GM12873 (cell line): ENCODE measurements around the gene PTPN1.

Source experiments
- TF ChIP-seq, protein P1 (sequence below): IDR thresholded peaks from 2 replicates; pipeline ENCODE4 v1.5.1; 2012; ENCODE audit warnings: low read depth, mild to moderate bottlenecking, moderate library complexity, low read length, control low read depth; ENCODE audit not compliant: insufficient read depth; ENCODE audit errors: missing control alignments

Gene PTPN1

DNA sequence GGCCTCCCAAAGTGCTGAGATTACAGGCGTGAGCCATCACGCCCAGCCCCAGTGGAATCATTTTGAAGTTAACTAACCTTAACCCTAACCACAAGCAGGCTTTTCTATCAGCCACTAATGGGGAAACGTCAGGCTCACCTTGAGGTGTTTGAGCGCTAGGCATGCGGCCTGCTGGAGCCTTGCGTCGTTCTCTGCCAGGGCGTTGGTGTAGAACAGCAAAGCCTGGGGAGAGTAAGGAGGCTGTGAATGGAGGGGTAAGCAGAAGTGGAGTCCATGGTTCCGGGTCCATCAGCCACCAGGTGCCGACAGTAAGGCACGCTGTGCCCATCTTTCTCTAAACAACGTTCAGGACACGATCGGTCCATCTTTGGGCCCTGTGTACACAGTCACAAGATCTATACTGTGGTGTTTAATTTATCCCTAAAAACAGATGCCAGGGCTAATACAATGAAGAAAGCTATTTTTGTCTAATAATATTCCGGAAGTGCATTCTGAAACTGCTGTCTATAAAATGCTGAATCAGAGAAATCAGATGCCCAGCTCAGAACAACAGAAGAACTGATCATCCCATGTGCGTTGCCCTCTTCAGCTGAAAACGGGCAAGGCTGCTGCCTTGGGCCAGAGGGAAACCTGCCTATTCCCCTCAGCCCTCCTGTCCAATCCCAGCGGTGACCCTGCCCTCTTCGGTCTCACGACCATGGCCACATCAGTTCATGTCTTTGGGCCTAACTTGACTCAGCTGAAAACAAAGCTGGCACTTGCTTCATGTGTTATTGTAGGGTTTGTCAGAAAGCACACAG, 79.6 kb downstream of the PTPN1 start:
- TF ChIP-seq, protein P1, sequence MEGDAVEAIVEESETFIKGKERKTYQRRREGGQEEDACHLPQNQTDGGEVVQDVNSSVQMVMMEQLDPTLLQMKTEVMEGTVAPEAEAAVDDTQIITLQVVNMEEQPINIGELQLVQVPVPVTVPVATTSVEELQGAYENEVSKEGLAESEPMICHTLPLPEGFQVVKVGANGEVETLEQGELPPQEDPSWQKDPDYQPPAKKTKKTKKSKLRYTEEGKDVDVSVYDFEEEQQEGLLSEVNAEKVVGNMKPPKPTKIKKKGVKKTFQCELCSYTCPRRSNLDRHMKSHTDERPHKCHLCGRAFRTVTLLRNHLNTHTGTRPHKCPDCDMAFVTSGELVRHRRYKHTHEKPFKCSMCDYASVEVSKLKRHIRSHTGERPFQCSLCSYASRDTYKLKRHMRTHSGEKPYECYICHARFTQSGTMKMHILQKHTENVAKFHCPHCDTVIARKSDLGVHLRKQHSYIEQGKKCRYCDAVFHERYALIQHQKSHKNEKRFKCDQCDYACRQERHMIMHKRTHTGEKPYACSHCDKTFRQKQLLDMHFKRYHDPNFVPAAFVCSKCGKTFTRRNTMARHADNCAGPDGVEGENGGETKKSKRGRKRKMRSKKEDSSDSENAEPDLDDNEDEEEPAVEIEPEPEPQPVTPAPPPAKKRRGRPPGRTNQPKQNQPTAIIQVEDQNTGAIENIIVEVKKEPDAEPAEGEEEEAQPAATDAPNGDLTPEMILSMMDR: no peak

DNA sequence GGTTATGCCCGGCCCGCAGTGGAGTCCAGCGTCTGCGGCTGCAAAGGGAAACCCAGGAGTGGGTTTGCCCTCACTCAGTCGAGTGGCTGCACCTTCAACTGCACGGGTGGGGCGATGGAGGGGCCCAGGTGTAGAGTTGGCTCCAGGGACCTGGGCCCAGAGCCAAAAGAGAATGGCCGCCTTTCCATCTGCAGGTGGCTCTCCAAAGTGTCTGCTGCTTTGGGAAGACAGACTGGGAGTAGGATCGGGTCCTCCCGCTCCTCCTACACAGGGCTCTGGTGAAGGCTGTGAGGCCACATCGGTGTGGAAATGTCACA, 80.1 kb downstream of the PTPN1 start:
- TF ChIP-seq, protein P1: no peak

DNA sequence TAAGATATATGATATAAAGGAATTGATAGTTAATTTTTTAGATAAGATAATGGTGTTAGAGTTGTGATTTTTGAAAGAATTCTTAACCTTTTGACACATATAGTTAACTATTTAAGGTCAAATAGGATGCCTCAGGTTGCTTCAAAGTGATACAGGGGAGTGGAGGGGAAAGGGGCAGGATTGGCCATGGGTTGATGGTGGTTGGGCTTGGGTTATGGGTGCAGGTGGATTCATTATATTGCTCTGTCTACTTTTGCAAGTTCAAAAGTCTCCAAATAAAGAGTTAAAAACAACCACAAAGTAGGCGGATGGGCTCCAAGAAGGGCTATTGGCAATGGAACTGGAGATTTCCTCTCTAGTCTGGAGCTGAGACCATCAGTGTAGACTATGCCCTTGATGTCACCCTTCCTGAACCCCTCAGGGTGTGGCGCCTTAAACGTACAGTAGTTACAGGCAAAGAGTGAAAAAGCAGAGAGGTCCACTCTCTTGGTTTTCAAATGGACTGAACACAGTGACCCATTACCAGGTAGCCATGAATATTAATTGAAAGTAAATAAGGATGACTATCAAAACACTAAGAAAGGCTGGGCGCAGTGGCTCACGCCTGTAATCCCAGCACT, 81.2 kb downstream of the PTPN1 start:
- TF ChIP-seq, protein P1: no peak

DNA sequence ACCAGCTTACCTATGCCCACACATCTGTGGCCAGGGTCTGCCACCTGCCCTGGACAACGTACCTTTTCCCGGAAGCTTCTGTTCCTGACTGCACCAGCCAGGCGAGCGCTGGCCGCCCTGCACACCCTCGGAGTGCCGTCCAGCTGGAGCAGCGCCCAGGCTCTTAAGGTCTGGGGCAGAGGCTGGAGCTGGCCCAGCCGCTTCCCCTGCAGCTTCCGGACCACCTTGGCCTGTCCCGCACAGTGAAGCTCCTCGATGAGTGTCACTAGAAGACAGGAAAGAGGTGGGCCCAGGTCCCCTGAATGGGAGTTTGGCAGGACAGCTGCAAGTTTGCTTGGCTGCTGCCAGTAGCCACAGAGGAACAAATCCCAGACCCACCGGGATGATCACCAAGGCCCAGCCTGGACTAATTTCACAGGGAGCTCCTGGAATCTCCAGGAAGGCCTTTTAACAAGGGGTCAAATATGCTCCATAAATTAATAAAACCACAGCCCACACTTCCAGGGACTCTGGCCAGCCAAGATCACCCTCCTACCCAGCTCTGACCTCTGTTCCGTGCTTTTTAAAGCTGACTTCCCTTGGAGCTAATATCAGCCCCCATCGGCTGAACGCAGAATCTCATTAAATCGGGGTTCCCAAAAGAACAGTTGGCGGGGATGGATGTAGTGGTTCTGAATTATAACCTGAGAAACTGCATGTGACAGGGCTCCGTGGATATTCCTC, 82.3 kb downstream of the PTPN1 start:
- TF ChIP-seq, protein P1: no peak

DNA sequence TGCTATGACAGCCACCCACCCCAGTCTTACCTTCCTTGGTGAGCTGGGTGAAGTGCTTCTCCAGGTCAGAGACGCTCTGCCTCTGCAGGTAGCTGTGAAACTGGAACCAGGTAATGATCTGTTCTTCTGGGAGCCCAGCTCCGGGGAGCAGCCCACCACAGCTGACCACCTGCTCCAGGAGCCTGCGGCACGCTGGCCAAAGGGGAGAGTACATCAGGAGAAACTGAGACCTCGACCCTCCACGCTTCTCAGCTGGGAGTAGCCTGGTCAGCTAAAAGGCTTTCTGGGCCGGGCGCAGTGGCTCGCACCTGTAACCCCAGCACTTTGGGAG, 82.8 kb downstream of the PTPN1 start:
- TF ChIP-seq, protein P1: no peak

DNA sequence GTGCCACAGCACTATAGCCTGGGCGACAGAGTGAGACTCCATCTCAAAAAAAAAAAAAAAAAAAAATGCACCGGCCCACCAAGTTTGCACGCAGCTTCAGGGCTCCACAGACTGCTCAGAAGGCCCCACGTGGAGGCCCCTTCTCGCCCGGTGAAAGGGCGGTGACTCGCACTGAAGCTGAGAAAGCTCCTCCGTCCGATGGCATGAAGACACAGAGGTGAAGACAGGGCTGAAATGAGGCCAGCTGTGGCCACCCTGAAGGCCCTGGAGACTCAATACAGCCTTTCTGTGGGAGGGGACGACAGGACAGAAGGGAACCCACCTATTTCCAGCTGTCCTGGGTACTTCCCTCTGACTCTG, 84.0 kb downstream of the PTPN1 start:
- TF ChIP-seq, protein P1: no peak
